ENCODE results near the gene HS3ST3A1. TPM values are rescaled to one million over a fixed set of nuclear protein-coding genes. Genes with fewer than 3 reads are reported as not detected.

HS3ST3A1 gene
- total RNA-seq, 1 donor from 2014 or later, result 7.5 TPM

- Mint-ChIP-seq H3K36me3 (ENCODE audit: unreplicated experiment) (peaks cover 11% of the 10 kb centered on the region), H3K4me3 (ENCODE audit: unreplicated experiment) (no peak overlapping the region), H3K27ac (ENCODE audit: unreplicated experiment) (peak overlapping the region; percentile 52), H3K4me1 (ENCODE audit: unreplicated experiment) (peaks cover 23% of the 10 kb centered on the region), H3K27me3 (ENCODE audit: unreplicated experiment) (no peaks in the 10 kb centered on the region), H3K9me3 (ENCODE audit: unreplicated experiment) (no peaks in the 10 kb centered on the region)
- TF ChIP-seq CTCF (IDR thresholded peaks at IDR 0.05), result no peak
- no peak for DNase-seq (ENCODE audit: extremely low spot score, unreplicated experiment)
Measured at GRCh38 chr17:13568582-13569397, 32.9 kb downstream of the HS3ST3A1 start.

GRCh38 chr17:13563866-13564265 lies 37.9 kb downstream of the HS3ST3A1 start:
- no peaks in the 10 kb centered on the region for H3K9me3 Mint-ChIP-seq (ENCODE audit: unreplicated experiment)
- H3K4me1 Mint-ChIP-seq (ENCODE audit: unreplicated experiment), result peaks cover 21% of the 10 kb centered on the region
- DNase-seq (ENCODE audit: extremely low spot score, unreplicated experiment), result no peak
- H3K27me3 Mint-ChIP-seq (ENCODE audit: unreplicated experiment), result no peaks in the 10 kb centered on the region
- H3K36me3 Mint-ChIP-seq (ENCODE audit: unreplicated experiment), result peaks cover 11% of the 10 kb centered on the region
- no peak overlapping the region for H3K4me3 Mint-ChIP-seq (ENCODE audit: unreplicated experiment)
- no peak overlapping the region for H3K27ac Mint-ChIP-seq (ENCODE audit: unreplicated experiment)
- no peak for TF ChIP-seq CTCF (IDR thresholded peaks at IDR 0.05)

GRCh38 chr17:13562271-13562800 lies 39.4 kb downstream of the HS3ST3A1 start:
- peaks cover 7% of the 10 kb centered on the region for H3K36me3 Mint-ChIP-seq (ENCODE audit: unreplicated experiment)
- no peak for DNase-seq (ENCODE audit: extremely low spot score, unreplicated experiment)
- no peaks in the 10 kb centered on the region for H3K9me3 Mint-ChIP-seq (ENCODE audit: unreplicated experiment)
- peaks cover 14% of the 10 kb centered on the region for H3K4me1 Mint-ChIP-seq (ENCODE audit: unreplicated experiment)
- H3K27me3 Mint-ChIP-seq (ENCODE audit: unreplicated experiment), result no peaks in the 10 kb centered on the region
- H3K4me3 Mint-ChIP-seq (ENCODE audit: unreplicated experiment), result peak overlapping the region; percentile 26
- peak overlapping the region; percentile 28 for H3K27ac Mint-ChIP-seq (ENCODE audit: unreplicated experiment)
- no peak for TF ChIP-seq CTCF (IDR thresholded peaks at IDR 0.05)

- H3K27ac Mint-ChIP-seq (ENCODE audit: unreplicated experiment), result peak overlapping the region; percentile 28
Measured at GRCh38 chr17:13561606-13562270, 40.0 kb downstream of the HS3ST3A1 start.

More at GRCh38 chr17:13561606-13562270, 40.0 kb downstream of the HS3ST3A1 start:
- no peak for TF ChIP-seq CTCF (IDR thresholded peaks at IDR 0.05)
- no peaks in the 10 kb centered on the region for H3K9me3 Mint-ChIP-seq (ENCODE audit: unreplicated experiment)
- peaks cover 17% of the 10 kb centered on the region for H3K4me1 Mint-ChIP-seq (ENCODE audit: unreplicated experiment)
- H3K36me3 Mint-ChIP-seq (ENCODE audit: unreplicated experiment), result peaks cover 4% of the 10 kb centered on the region
- no peak for DNase-seq (ENCODE audit: extremely low spot score, unreplicated experiment)
- no peaks in the 10 kb centered on the region for H3K27me3 Mint-ChIP-seq (ENCODE audit: unreplicated experiment)
- H3K4me3 Mint-ChIP-seq (ENCODE audit: unreplicated experiment), result no peak overlapping the region

Data from osteocyte (in vitro differentiated cells).